Right lobe of liver (tissue), 4 donors: ENCODE data around the gene IPPK.

Source experiments
- CTCF ChIP-seq, 4 donors: fragments of 200-600 bp in 3 of 4; fragments of 450-650 bp in 1 of 4; IDR thresholded peaks; one replicate each; pipeline versions ENCODE4 v1.5.1 to v1.8.0; 2016 to 2022; ENCODE audit warnings: antibody characterized with exemption in 4 of 4, mild to moderate bottlenecking in 2 of 4
- POLR2A ChIP-seq: fragments of 450-650 bp; IDR thresholded peaks from one replicate; pipeline ENCODE4 v1.6.1; 2017; ENCODE audit warnings: antibody characterized with exemption, mild to moderate bottlenecking
- donor health status: DM: no; HTN: no; CAD: no.
- donor health status: DM: no; HTN: no; CAD: no.
- donor health status: DM: no; HTN: yes; CAD: no.

GRCh38 chr9:92642564-92642963 lies 27.4 kb downstream of the IPPK start:
- TF ChIP-seq CTCF (IDR thresholded peaks at IDR 0.05) (no peak), POLR2A (no peak)
